C4-2B (cell line): ENCODE measurements around the gene ATP5IF1.

ENCODE experiments used
- H3K27ac ChIP-seq: fragments of 450-650 bp; 2 replicates; pipeline ENCODE4 v1.5.1; 2017
- CTCF ChIP-seq: fragments of 450-650 bp; conservative IDR thresholded peaks from 2 replicates; pipeline ENCODE4 v1.5.1; 2017; ENCODE audit warnings: mild to moderate bottlenecking
- ZFX ChIP-seq: fragments of 450-650 bp; IDR thresholded peaks from 2 replicates; pipeline ENCODE4 v1.6.1; 2017

Gene ATP5IF1

GRCh38 chr1:28196330-28196729 is 39.6 kb upstream of the ATP5IF1 start:
- TF ChIP-seq CTCF (no peak), ZFX (no peak)
- H3K27ac ChIP-seq, result no peak overlapping the region

GRCh38 chr1:28197682-28198415 is 38.1 kb upstream of the ATP5IF1 start:
- no peak overlapping the region for H3K27ac ChIP-seq
- TF ChIP-seq CTCF (no peak), ZFX (no peak)

GRCh38 chr1:28199328-28200233 is 36.3 kb upstream of the ATP5IF1 start:
- H3K27ac ChIP-seq, result no peak overlapping the region
- no peak for TF ChIP-seq CTCF
- no peak for TF ChIP-seq ZFX

GRCh38 chr1:28200234-28200873 is 35.6 kb upstream of the ATP5IF1 start:
- H3K27ac ChIP-seq, result no peak overlapping the region
- no peak for TF ChIP-seq CTCF
- no peak for TF ChIP-seq ZFX

- TF ChIP-seq ZFX (no peak), CTCF (no peak)
Observed at GRCh38 chr1:28205243-28205642, 30.7 kb upstream of the ATP5IF1 start.

GRCh38 chr1:28208818-28209441 is 27.0 kb upstream of the ATP5IF1 start:
- no peak overlapping the region for H3K27ac ChIP-seq
- no peak for TF ChIP-seq ZFX
- peak; percentile 82 for TF ChIP-seq CTCF

More at GRCh38 chr1:28205243-28205642, 30.7 kb upstream of the ATP5IF1 start:
- no peak overlapping the region for H3K27ac ChIP-seq
